H1 (cell line): ENCODE data around the gene RGS7BP. TPM values are rescaled to one million over a fixed set of nuclear protein-coding genes. Genes with fewer than 3 reads are reported as not detected.

Source experiments
- CTCF ChIA-PET: fragments of 300-600 bp; sonication (Branson Sonifier 250); formaldehyde crosslinking; loops from one replicate; lab custom pipeline; 2021; ENCODE audit not compliant: partially characterized antibody; lab: Charles Lee
- POLR2A ChIA-PET: fragments of 300-600 bp; sonication (Branson Sonifier 250); formaldehyde crosslinking; loops from one replicate; lab custom pipeline; 2021; ENCODE audit warnings: inconsistent platforms; ENCODE audit not compliant: partially characterized antibody; lab: Charles Lee
- DNase-seq, 2 experiments: peaks; one replicate each; pipeline versions ENCODE4 v3.0.0 to v3.0.0-alpha.2; 2010 to 2022; ENCODE audit warnings: low spot score in 2 of 2, low read depth in 1 of 2, mixed read lengths in 1 of 2
- FAIRE-seq: peaks from 2 replicates; lab custom pipeline; 2011; peaks lifted over from hg19 to GRCh38; lab: Jason Lieb, UNC
- H2AFZ ChIP-seq: 2 replicates; pipeline ENCODE4 v1.8.1; 2012; ENCODE audit warnings: low read length, inconsistent platforms
- H2AK5ac ChIP-seq: 2 replicates; pipeline ENCODE4 v1.6.1; 2013; ENCODE audit warnings: low read depth, low read length
- H2BK120ac ChIP-seq: replicated peaks from 2 replicates; pipeline ENCODE3; 2013; ENCODE audit warnings: low read depth, low read length, inconsistent platforms
- H2BK12ac ChIP-seq: 2 replicates; pipeline ENCODE4 v1.6.1; 2013; ENCODE audit warnings: low read depth, low read length
- H2BK15ac ChIP-seq: 2 replicates; pipeline ENCODE4 v1.6.1; 2013; ENCODE audit warnings: low read length
- H2BK20ac ChIP-seq: 2 replicates; pipeline ENCODE4 v1.6.1; 2013; ENCODE audit warnings: low read length
- H2BK5ac ChIP-seq: 2 replicates; pipeline ENCODE4 v1.6.1; 2013; ENCODE audit warnings: low read depth, low read length
- H3K14ac ChIP-seq: 2 replicates; pipeline ENCODE4 v1.6.1; 2013; ENCODE audit warnings: inconsistent platforms; ENCODE audit not compliant: insufficient read length
- H3K18ac ChIP-seq: 2 replicates; pipeline ENCODE4 v1.6.1; 2013; ENCODE audit warnings: low read length; ENCODE audit errors: extremely low read depth
- H3K23ac ChIP-seq: 2 replicates; pipeline ENCODE4 v1.6.1; 2013; ENCODE audit warnings: inconsistent platforms; ENCODE audit not compliant: insufficient read length
- H3K23me2 ChIP-seq: 2 replicates; pipeline ENCODE4 v1.6.1; 2013; ENCODE audit warnings: low read depth, low read length
- H3K27ac ChIP-seq: 2 replicates; pipeline ENCODE4 v1.6.1; 2011; ENCODE audit warnings: low read depth, low read length, inconsistent platforms
- H3K27me3 ChIP-seq, 4 experiments: replicated peaks in 1 of 4; 1 replicate in 1 of 4; 2 replicates in 3 of 4; pipeline versions ENCODE4 v1.6.1 to v1.8.1; 2011 to 2013; ENCODE audit warnings: low read length in 3 of 4, mild to moderate bottlenecking in 3 of 4, inconsistent platforms in 2 of 4, mixed read lengths in 2 of 4, moderate library complexity in 1 of 4; ENCODE audit not compliant: control insufficient read depth in 3 of 4, insufficient read depth in 3 of 4; ENCODE audit errors: extremely low read depth in 1 of 4
- H3K36me3 ChIP-seq, 4 experiments: 2 replicates each; pipeline versions ENCODE4 v1.6.1 to v1.8.1; 2011 to 2013; ENCODE audit warnings: mild to moderate bottlenecking in 4 of 4, low read length in 3 of 4, moderate library complexity in 2 of 4, control low read depth in 1 of 4, inconsistent platforms in 1 of 4; ENCODE audit not compliant: insufficient read depth in 4 of 4, control insufficient read depth in 2 of 4
- H3K4ac ChIP-seq: replicated peaks from 2 replicates; pipeline ENCODE3; 2013; ENCODE audit warnings: low read length, low read depth, mixed read lengths, inconsistent platforms; ENCODE audit not compliant: insufficient read length
- H3K4me1 ChIP-seq, 4 experiments: replicated peaks in 1 of 4; 1 replicate in 1 of 4; 2 replicates in 3 of 4; pipeline versions ENCODE4 v1.6.1 to v1.8.1; 2011 to 2013; ENCODE audit warnings: low read length in 3 of 4, inconsistent platforms in 2 of 4, mixed read lengths in 1 of 4; ENCODE audit not compliant: insufficient read depth in 4 of 4, control insufficient read depth in 3 of 4
- H3K4me2 ChIP-seq, 2 experiments: 2 replicates each; pipeline versions ENCODE4 v1.6.1 to v1.8.1; 2011 to 2013; ENCODE audit warnings: low read depth in 2 of 2, low read length in 2 of 2, control low read depth in 1 of 2, inconsistent platforms in 1 of 2, mild to moderate bottlenecking in 1 of 2; ENCODE audit not compliant: insufficient read depth in 1 of 2
- H3K4me3 ChIP-seq, 4 experiments: fragments of 200-600, 300-600 bp in 1 of 4; sonication (generic), shearing (Covaris generic), sonication (Bioruptor Twin) in 1 of 4; 2 replicates each; pipeline versions ENCODE4 v1.5.1 to v1.8.1; 2011 to 2016; ENCODE audit warnings: low read length in 4 of 4, low read depth in 3 of 4, control low read depth in 2 of 4, inconsistent platforms in 2 of 4, mild to moderate bottlenecking in 2 of 4, mixed read lengths in 1 of 4, moderate library complexity in 1 of 4; ENCODE audit not compliant: insufficient read depth in 2 of 4; ENCODE audit errors: extremely low read depth in 1 of 4
- H3K56ac ChIP-seq: replicated peaks from 2 replicates; pipeline ENCODE3; 2013; ENCODE audit warnings: low read depth, mild to moderate bottlenecking, mixed read lengths, low read length, inconsistent platforms; ENCODE audit not compliant: insufficient read length
- H3K79me1 ChIP-seq: 2 replicates; pipeline ENCODE4 v1.6.1; 2013; ENCODE audit warnings: low read depth, low read length, control low read depth
- H3K79me2 ChIP-seq, 2 experiments: 2 replicates each; pipeline versions ENCODE4 v1.6.1 to v1.8.1; 2012 to 2013; ENCODE audit warnings: low read length in 2 of 2, mild to moderate bottlenecking in 2 of 2, inconsistent platforms in 1 of 2; ENCODE audit not compliant: insufficient read depth in 2 of 2, control insufficient read depth in 1 of 2
- H3K9ac ChIP-seq, 4 experiments: replicated peaks in 1 of 4; 1 replicate in 1 of 4; 2 replicates in 3 of 4; pipeline versions ENCODE4 v1.6.1 to v1.8.1; 2011 to 2013; ENCODE audit warnings: low read depth in 3 of 4, low read length in 3 of 4, control low read depth in 2 of 4, mild to moderate bottlenecking in 2 of 4, moderate library complexity in 2 of 4, inconsistent platforms in 1 of 4; ENCODE audit errors: extremely low read depth in 1 of 4
- H3K9me3 ChIP-seq, 2 experiments: 2 replicates each; pipeline versions ENCODE4 v1.6.1 to v1.8.1; 2012 to 2013; ENCODE audit warnings: mild to moderate bottlenecking in 2 of 2, moderate library complexity in 2 of 2, control low read depth in 1 of 2, inconsistent platforms in 1 of 2, low read depth in 1 of 2, low read length in 1 of 2, mixed read lengths in 1 of 2; ENCODE audit not compliant: insufficient read depth in 2 of 2
- H4K20me1 ChIP-seq, 2 experiments: replicated peaks in 1 of 2; 2 replicates each; pipeline versions ENCODE3 to v1.8.1; 2011 to 2013; ENCODE audit warnings: inconsistent platforms in 2 of 2, low read length in 2 of 2, mild to moderate bottlenecking in 1 of 2; ENCODE audit not compliant: insufficient read depth in 2 of 2, control insufficient read depth in 1 of 2
- H4K5ac ChIP-seq: 2 replicates; pipeline ENCODE4 v1.6.1; 2013; ENCODE audit warnings: low read length, low read depth, mixed read lengths, inconsistent platforms; ENCODE audit not compliant: insufficient read length
- H4K8ac ChIP-seq: 2 replicates; pipeline ENCODE4 v1.8.0; 2013; ENCODE audit warnings: mild to moderate bottlenecking, moderate library complexity, low read length, inconsistent platforms; ENCODE audit not compliant: insufficient read depth; ENCODE audit errors: extremely low read depth
- H4K91ac ChIP-seq: replicated peaks from 2 replicates; pipeline ENCODE3; 2013; ENCODE audit warnings: low read length, mixed read lengths, inconsistent platforms; ENCODE audit not compliant: insufficient read length
- BCL11A ChIP-seq, 2 experiments: IDR thresholded peaks; one replicate each; pipeline ENCODE4 v1.6.1; 2011; ENCODE audit warnings: low read depth in 2 of 2, low read length in 2 of 2, mild to moderate bottlenecking in 2 of 2
- BRCA1 ChIP-seq: IDR thresholded peaks from 2 replicates; pipeline ENCODE4 v1.6.1; 2012; ENCODE audit warnings: low read depth, low read length, improper control_type of control experiment
- CHD1 ChIP-seq: IDR thresholded peaks from 2 replicates; pipeline ENCODE4 v1.6.1; 2012; ENCODE audit warnings: low read depth, low read length, improper control_type of control experiment
- GABPA ChIP-seq: IDR thresholded peaks from 2 replicates; pipeline ENCODE4 v1.6.1; 2011; ENCODE audit warnings: mild to moderate bottlenecking, low read length, moderate library complexity, borderline replicate concordance; ENCODE audit not compliant: insufficient read depth
- POU5F1 ChIP-seq: IDR thresholded peaks from 2 replicates; pipeline ENCODE4 v1.6.1; 2011; ENCODE audit warnings: low read depth, mild to moderate bottlenecking, low read length, moderate library complexity
- RNF2 ChIP-seq: fragments of 200-900, 300-1000 bp; sonication (generic); IDR thresholded peaks from 2 replicates; pipeline ENCODE4 v1.7.1; 2016; ENCODE audit warnings: borderline replicate concordance, low read depth, mild to moderate bottlenecking, antibody characterized with exemption, low read length; ENCODE audit not compliant: poor library complexity, severe bottlenecking; ENCODE audit errors: missing control alignments
- SP1 ChIP-seq: IDR thresholded peaks from 2 replicates; pipeline ENCODE4 v1.6.1; 2011; ENCODE audit warnings: low read depth, low read length
- SP2 ChIP-seq: IDR thresholded peaks from 2 replicates; pipeline ENCODE4 v1.6.1; 2012; ENCODE audit warnings: mild to moderate bottlenecking, low read length, inconsistent platforms
- SUZ12 ChIP-seq: fragments of 200-600 bp; sonication (generic); IDR thresholded peaks from 2 replicates; pipeline ENCODE4 v1.6.1; 2012; ENCODE audit warnings: mild to moderate bottlenecking, inconsistent platforms, low read length, moderate library complexity, mixed read lengths
- TAF7 ChIP-seq: optimal IDR thresholded peaks from 2 replicates; pipeline ENCODE3; 2011; ENCODE audit warnings: low read depth, mild to moderate bottlenecking, inconsistent platforms, low read length, moderate library complexity, borderline replicate concordance
- polyA plus RNA-seq, 7 experiments: library from polyadenylated mRNA; depleted of rRNA in 3 of 7; stranded (reverse) in 5 of 7; unstranded in 2 of 7; fragments of >200 nt in 5 of 7; fragments of 200-250 nt in 2 of 7; gene quantifications; 1 replicate in 5 of 7; 2 replicates in 1 of 7; 4 replicates in 1 of 7; pipeline versions ENCODE4 v1.2.1 to v1.2.3, GENCODE V29; 2011 to 2013; ENCODE audit warnings: missing spikeins in 2 of 7, mixed read lengths in 2 of 7
- total RNA-seq: library from RNA; stranded (reverse); fragmentation: NEBNext Ultra II Directional; extraction: Animal tissue kit (Norgen Biotek cat#: 25700); gene quantifications from 2 replicates; pipeline ENCODE4 v1.2.1, GENCODE V29; 2021

RGS7BP gene
- total and polyA plus RNA-seq, 2 of the 8 experiments (the other 6 are each of a cell fraction or from before 2014, with no cell fraction given), result 0.65 to 2.3 TPM

DNA sequence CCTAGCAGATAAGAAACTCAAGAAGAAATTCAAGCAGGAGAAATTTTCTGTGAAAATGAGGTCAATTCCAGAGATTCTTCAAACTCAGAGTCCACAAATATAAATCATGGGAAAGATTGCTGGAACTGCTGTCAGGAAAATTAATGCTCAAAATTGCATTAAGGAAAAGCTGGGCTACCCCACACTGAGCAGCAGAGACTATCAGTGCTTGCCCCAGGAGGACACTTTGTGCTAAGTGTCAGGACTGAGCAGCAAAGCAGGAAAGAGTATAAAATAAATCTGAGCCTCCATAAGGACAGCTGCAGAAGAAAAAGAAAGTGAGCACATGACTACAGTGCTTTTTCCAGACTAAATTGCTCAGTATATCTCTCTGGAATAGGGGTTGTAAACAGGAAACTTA is 81.6 kb downstream of the RGS7BP start:
- Histone ChIP-seq H3K18ac (no peak overlapping the region), H2BK120ac (no peak overlapping the region), H4K91ac (no peak overlapping the region), H3K23ac (no peak overlapping the region), H3K9ac (no peak overlapping the region), H3K56ac (no peak overlapping the region), H3K4me1 (peaks cover 0 to under 1% (median 0%) of the 10 kb centered on the region in 4 experiments; a peak in 1 of 7 replicates), H3K4me3 (no peak overlapping the region), H3K79me1 (no peaks in the 10 kb centered on the region), H4K8ac (no peak overlapping the region), H4K20me1 (no peaks in the 10 kb centered on the region), H2BK20ac (no peak overlapping the region), H3K27ac (no peak overlapping the region), H2AK5ac (no peak overlapping the region), H2BK15ac (no peak overlapping the region), H4K5ac (no peak overlapping the region), H3K27me3 (no peaks in the 10 kb centered on the region), H3K36me3 (no peaks in the 10 kb centered on the region), H3K4ac (no peak overlapping the region), H3K23me2 (no peaks in the 10 kb centered on the region), H3K79me2 (no peaks in the 10 kb centered on the region), H2AFZ (no peak overlapping the region), H3K9me3 (no peaks in the 10 kb centered on the region), H3K4me2 (no peak overlapping the region), H3K14ac (no peak overlapping the region), H2BK5ac (no peak overlapping the region), H2BK12ac (no peak overlapping the region)
- DNase-seq, result no peak
- ChIA-PET POLR2A (no interaction called here), CTCF (no interaction called here)
- TF ChIP-seq SP1 (no peak), TAF7 (no peak), BRCA1 (no peak), SUZ12 (no peak), BCL11A (IDR thresholded peaks at IDR 0.05; ENCODE audit: low read depth in 2 of 2, low read length in 2 of 2) (no peak), SP2 (no peak), POU5F1 (no peak), RNF2 (no peak), CHD1 (no peak), GABPA (no peak)
- no peak for FAIRE-seq
